OCI-LY1 (cell line): Measurements from ENCODE around the gene MYO3B.
"Not testable (repeated sequence)": the region's sequence is repeated elsewhere in the genome, so short reads cannot be mapped to it uniquely, and the experiment has no call there.

ENCODE experiments used
- H2AFZ ChIP-seq: fragments of 200-600 bp; sonication (generic), shearing (Covaris generic); 2 replicates; pipeline ENCODE4 v1.6.0; 2014; ENCODE audit warnings: antibody characterized with exemption, mild to moderate bottlenecking, low read length
- H3F3A ChIP-seq: fragments of 200-600 bp; sonication (generic), shearing (Covaris generic); 2 replicates; pipeline ENCODE4 v1.6.0; 2014; ENCODE audit warnings: mild to moderate bottlenecking, antibody characterized with exemption, low read length, moderate library complexity; ENCODE audit not compliant: insufficient read depth
- H3K27ac ChIP-seq: fragments of 200-600 bp; sonication (generic); 2 replicates; pipeline ENCODE4 v1.5.1; 2014; ENCODE audit warnings: low read length, mixed run types, mild to moderate bottlenecking, low read depth; ENCODE audit not compliant: poor library complexity, severe bottlenecking
- H3K27me3 ChIP-seq: fragments of 200-600 bp; sonication (generic); 2 replicates; pipeline ENCODE4 v1.6.0; 2014; ENCODE audit warnings: antibody characterized with exemption, mild to moderate bottlenecking, low read length, moderate library complexity; ENCODE audit not compliant: insufficient read depth
- H3K36me3 ChIP-seq: fragments of 200-600 bp; sonication (generic); 2 replicates; pipeline ENCODE4 v1.6.1; 2014; ENCODE audit warnings: mild to moderate bottlenecking, antibody characterized with exemption, low read length, moderate library complexity, mixed read lengths; ENCODE audit not compliant: insufficient read depth
- H3K4me1 ChIP-seq: fragments of 200-600 bp; sonication (generic); 2 replicates; pipeline ENCODE4 v1.5.1; 2014; ENCODE audit warnings: mild to moderate bottlenecking, low read length, moderate library complexity; ENCODE audit not compliant: insufficient read depth, severe bottlenecking
- H3K4me2 ChIP-seq: fragments of 200-600 bp; sonication (generic), shearing (Covaris generic); 2 replicates; pipeline ENCODE4 v1.6.1; 2014; ENCODE audit warnings: low read length
- H3K4me3 ChIP-seq: fragments of 200-600 bp; sonication (generic); 2 replicates; pipeline ENCODE4 v1.5.1; 2014; ENCODE audit warnings: low read length, low read depth, mild to moderate bottlenecking, mixed read lengths; ENCODE audit not compliant: poor library complexity, severe bottlenecking
- H3K79me2 ChIP-seq: fragments of 200-600 bp; shearing (Covaris generic); 2 replicates; pipeline ENCODE4 v1.6.1; 2016; ENCODE audit warnings: mixed run types, low read length, mixed read lengths; ENCODE audit not compliant: insufficient read depth
- H3K9ac ChIP-seq: fragments of 200-600 bp; sonication (generic), shearing (Covaris generic); 2 replicates; pipeline ENCODE4 v1.6.1; 2014; ENCODE audit warnings: mild to moderate bottlenecking, low read length, mixed read lengths
- H3K9me2 ChIP-seq: fragments of 200-600 bp; sonication (generic), shearing (Covaris generic); 2 replicates; pipeline ENCODE4 v1.6.1; 2014; ENCODE audit warnings: low read depth, mild to moderate bottlenecking, low read length, mixed read lengths
- H3K9me3 ChIP-seq: fragments of 200-600 bp; shearing (Covaris generic); 2 replicates; pipeline ENCODE4 v1.6.1; 2014; ENCODE audit warnings: low read length, mixed read lengths
- H4K20me1 ChIP-seq: fragments of 200-600 bp; sonication (generic), shearing (Covaris generic); 2 replicates; pipeline ENCODE4 v1.6.0; 2016; ENCODE audit warnings: mild to moderate bottlenecking, low read length; ENCODE audit not compliant: insufficient read depth
- CTCF ChIP-seq: fragments of 200-600 bp; sonication (generic), shearing (Covaris generic); IDR thresholded peaks from 2 replicates; pipeline ENCODE4 v1.5.1; 2017; ENCODE audit warnings: mild to moderate bottlenecking, antibody characterized with exemption, low read length, moderate library complexity, mixed read lengths
- EZH2 ChIP-seq: fragments of 200-600 bp; sonication (generic), shearing (Covaris generic); IDR thresholded peaks from 2 replicates; pipeline ENCODE4 v1.8.0; 2017; ENCODE audit warnings: borderline replicate concordance, mixed run types, mild to moderate bottlenecking, antibody characterized with exemption, low read length, moderate library complexity, mixed read lengths

Gene MYO3B

GRCh38 chr2:170610615-170611014 is 432.7 kb downstream of the MYO3B start:
- no peaks in the 10 kb centered on the region for H3K36me3 ChIP-seq
- H3K4me2 ChIP-seq: no peak overlapping the region
- H3F3A ChIP-seq: no peaks in the 10 kb centered on the region
- no peaks in the 10 kb centered on the region for H3K9me3 ChIP-seq
- no peak overlapping the region for H3K4me3 ChIP-seq
- no peaks in the 10 kb centered on the region for H3K27me3 ChIP-seq
- no peaks in the 10 kb centered on the region for H4K20me1 ChIP-seq
- no peak overlapping the region for H2AFZ ChIP-seq
- H3K4me1 ChIP-seq: no peaks in the 10 kb centered on the region
- no peak for TF ChIP-seq CTCF
- no peak for TF ChIP-seq EZH2
- H3K79me2 ChIP-seq: no peaks in the 10 kb centered on the region
- H3K9ac ChIP-seq: no peak overlapping the region
- H3K27ac ChIP-seq: no peak overlapping the region
- H3K9me2 ChIP-seq: no peaks in the 10 kb centered on the region

- not testable (repeated sequence) for H3K4me1 ChIP-seq, H3K27me3 ChIP-seq, H3K4me2 ChIP-seq, H3K9me2 ChIP-seq, H4K20me1 ChIP-seq, H3K9ac ChIP-seq, H3F3A ChIP-seq, H3K27ac ChIP-seq, H3K9me3 ChIP-seq, H3K4me3 ChIP-seq, H3K79me2 ChIP-seq, H2AFZ ChIP-seq, H3K36me3 ChIP-seq
Observed at GRCh38 chr2:170618948-170619347, 441.0 kb downstream of the MYO3B start.

DNA sequence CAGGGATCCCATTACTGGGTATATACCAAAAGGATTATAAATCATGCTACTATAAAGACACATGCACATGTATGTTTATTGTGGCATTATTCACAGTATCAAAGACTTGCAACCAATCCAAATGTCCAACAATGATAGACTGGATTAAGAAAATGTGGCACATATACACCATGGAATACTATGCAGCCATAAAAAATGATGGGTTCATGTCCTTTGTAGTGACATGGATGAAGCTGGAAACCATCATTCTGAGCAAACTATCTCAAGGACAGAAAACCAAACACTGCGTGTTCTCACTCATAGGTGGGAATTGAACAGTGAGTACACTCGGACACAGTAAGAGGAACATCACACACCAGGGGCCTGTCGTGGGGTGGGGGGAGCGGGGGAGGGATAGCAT is 457.1 kb downstream of the MYO3B start:
- H3K9ac ChIP-seq, H3K27ac ChIP-seq, H3K36me3 ChIP-seq, H3K4me3 ChIP-seq, H3K9me2 ChIP-seq, H4K20me1 ChIP-seq, H3F3A ChIP-seq, H3K4me2 ChIP-seq, H3K27me3 ChIP-seq, H3K4me1 ChIP-seq, H3K9me3 ChIP-seq, H3K79me2 ChIP-seq, H2AFZ ChIP-seq: not testable (repeated sequence)

DNA sequence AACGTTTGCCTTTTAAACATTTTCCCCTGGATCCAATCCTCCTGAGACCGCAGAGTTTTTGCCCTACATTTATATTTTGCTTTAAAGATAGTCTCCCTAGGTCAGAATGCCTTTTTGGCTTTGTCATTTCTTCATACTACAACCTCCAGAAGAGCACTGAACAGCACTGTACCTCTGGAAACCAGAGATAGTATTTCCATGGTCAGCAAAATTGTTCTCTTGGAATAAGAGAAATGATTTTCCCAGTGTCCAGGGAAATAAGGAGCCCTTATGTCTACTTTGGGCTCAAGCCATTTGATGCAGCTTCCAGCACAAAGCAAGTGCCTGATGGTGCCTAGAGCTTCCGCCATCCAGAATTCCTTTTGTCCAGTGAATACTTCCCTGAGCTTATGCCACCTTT is 461.7 kb downstream of the MYO3B start:
- TF ChIP-seq CTCF (no peak), EZH2 (no peak)
- no peak overlapping the region for H3K27ac ChIP-seq
- H3K36me3 ChIP-seq: no peaks in the 10 kb centered on the region
- H3K4me1 ChIP-seq: no peaks in the 10 kb centered on the region
- H3K4me2 ChIP-seq: no peak overlapping the region
- H3F3A ChIP-seq: no peaks in the 10 kb centered on the region
- no peak overlapping the region for H3K9ac ChIP-seq
- H3K27me3 ChIP-seq: no peaks in the 10 kb centered on the region
- no peaks in the 10 kb centered on the region for H3K9me2 ChIP-seq
- H3K79me2 ChIP-seq: no peaks in the 10 kb centered on the region
- H3K9me3 ChIP-seq: no peaks in the 10 kb centered on the region
- no peaks in the 10 kb centered on the region for H4K20me1 ChIP-seq
- no peak overlapping the region for H2AFZ ChIP-seq
- H3K4me3 ChIP-seq: no peak overlapping the region
